Glutamatergic neuron (in vitro differentiated cells): ENCODE data around the gene DAND5. TPM values are rescaled to one million over a fixed set of nuclear protein-coding genes. Genes with fewer than 3 reads are reported as not detected.

Experiments used
- DNase-seq: peaks from one replicate; pipeline ENCODE4 v3.0.0; 2022
- H3K27ac Mint-ChIP-seq: one replicate; pipeline ENCODE4 v1.8.0; 2020; ENCODE audit warnings: mild to moderate bottlenecking, mixed read lengths, inconsistent platforms; ENCODE audit not compliant: unreplicated experiment
- H3K27me3 Mint-ChIP-seq: one replicate; pipeline ENCODE4 v1.8.0; 2020; ENCODE audit warnings: mild to moderate bottlenecking, moderate library complexity, mixed read lengths, inconsistent platforms; ENCODE audit not compliant: unreplicated experiment
- H3K36me3 Mint-ChIP-seq: one replicate; pipeline ENCODE4 v1.8.0; 2020; ENCODE audit warnings: mild to moderate bottlenecking, mixed read lengths, inconsistent platforms; ENCODE audit not compliant: unreplicated experiment
- H3K4me1 Mint-ChIP-seq: one replicate; pipeline ENCODE4 v1.8.0; 2020; ENCODE audit warnings: mild to moderate bottlenecking, low read depth, mixed read lengths, inconsistent platforms; ENCODE audit not compliant: unreplicated experiment
- H3K4me3 Mint-ChIP-seq: one replicate; pipeline ENCODE4 v1.8.0; 2020; ENCODE audit warnings: mild to moderate bottlenecking, mixed read lengths, inconsistent platforms; ENCODE audit not compliant: unreplicated experiment
- H3K9me3 Mint-ChIP-seq: one replicate; pipeline ENCODE4 v1.8.0; 2020; ENCODE audit warnings: mild to moderate bottlenecking, moderate library complexity, mixed read lengths, inconsistent platforms; ENCODE audit not compliant: unreplicated experiment
- total RNA-seq: library from RNA; stranded (reverse); fragmentation: NEBNext Ultra II Directional; extraction: Animal tissue kit (Norgen Biotek cat#: 25700); gene quantifications from one replicate; pipeline ENCODE4 v1.2.1, GENCODE V29; 2021; ENCODE audit not compliant: unreplicated experiment
- TF ChIP-seq, protein P1 (sequence below): fragments of 200-600 bp; sonication (generic); IDR thresholded peaks from one replicate; pipeline ENCODE4 v1.5.0; 2021; ENCODE audit not compliant: partially characterized antibody, unreplicated experiment

The DAND5 gene
- total RNA-seq, 1 donor from 2014 or later = 0.44 TPM

DNA sequence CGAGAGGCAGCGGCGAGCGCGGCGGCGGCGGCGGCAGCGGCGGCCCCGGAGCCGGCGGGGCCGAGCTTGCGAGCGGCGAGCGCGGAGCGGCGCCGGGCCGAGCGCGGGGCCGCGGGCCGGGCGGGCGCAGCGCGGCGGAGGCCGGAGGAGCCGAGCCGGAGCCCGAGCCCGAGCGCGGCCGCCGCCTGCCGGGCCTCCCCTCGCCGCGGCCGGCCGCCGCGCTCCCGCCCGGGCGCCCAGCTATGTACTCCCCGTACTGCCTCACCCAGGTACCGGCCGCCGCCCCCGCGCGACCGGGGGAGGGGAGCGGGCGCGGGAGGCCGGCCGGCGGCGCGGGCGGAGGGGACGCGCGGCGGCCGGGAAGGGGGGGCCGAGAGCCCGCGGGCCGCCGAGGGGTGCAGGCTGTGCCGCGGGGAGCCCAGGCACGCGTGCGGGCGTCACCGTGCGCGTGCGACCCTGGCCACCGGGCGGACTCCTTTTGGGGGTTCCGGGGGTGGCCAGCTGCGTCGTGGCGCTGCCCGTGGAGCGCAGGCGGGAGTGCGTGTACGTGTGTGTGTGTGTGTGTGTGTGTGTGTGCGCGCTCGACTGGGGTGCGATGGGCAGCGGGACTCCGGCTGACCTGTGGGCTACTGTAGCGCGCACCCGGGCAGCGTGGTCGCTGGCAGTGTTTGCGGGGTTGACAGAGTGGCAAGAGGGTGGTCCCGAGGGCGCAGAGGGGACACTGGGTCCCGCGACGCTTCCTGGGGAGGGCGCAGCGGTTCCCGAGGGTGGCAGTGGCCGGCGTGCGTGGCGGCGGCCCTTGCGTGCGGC is 26.4 kb downstream of the DAND5 start:
- TF ChIP-seq, protein P1, sequence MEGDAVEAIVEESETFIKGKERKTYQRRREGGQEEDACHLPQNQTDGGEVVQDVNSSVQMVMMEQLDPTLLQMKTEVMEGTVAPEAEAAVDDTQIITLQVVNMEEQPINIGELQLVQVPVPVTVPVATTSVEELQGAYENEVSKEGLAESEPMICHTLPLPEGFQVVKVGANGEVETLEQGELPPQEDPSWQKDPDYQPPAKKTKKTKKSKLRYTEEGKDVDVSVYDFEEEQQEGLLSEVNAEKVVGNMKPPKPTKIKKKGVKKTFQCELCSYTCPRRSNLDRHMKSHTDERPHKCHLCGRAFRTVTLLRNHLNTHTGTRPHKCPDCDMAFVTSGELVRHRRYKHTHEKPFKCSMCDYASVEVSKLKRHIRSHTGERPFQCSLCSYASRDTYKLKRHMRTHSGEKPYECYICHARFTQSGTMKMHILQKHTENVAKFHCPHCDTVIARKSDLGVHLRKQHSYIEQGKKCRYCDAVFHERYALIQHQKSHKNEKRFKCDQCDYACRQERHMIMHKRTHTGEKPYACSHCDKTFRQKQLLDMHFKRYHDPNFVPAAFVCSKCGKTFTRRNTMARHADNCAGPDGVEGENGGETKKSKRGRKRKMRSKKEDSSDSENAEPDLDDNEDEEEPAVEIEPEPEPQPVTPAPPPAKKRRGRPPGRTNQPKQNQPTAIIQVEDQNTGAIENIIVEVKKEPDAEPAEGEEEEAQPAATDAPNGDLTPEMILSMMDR = no peak
- peaks cover 10% of the 10 kb centered on the region for H3K36me3 Mint-ChIP-seq
- H3K4me1 Mint-ChIP-seq = peaks cover 3% of the 10 kb centered on the region
- no peak for DNase-seq
- peaks cover 40% of the 10 kb centered on the region for H3K27me3 Mint-ChIP-seq
- peak overlapping the region; percentile 52 for H3K4me3 Mint-ChIP-seq
- no peak overlapping the region for H3K27ac Mint-ChIP-seq
- H3K9me3 Mint-ChIP-seq = peaks cover 15% of the 10 kb centered on the region

DNA sequence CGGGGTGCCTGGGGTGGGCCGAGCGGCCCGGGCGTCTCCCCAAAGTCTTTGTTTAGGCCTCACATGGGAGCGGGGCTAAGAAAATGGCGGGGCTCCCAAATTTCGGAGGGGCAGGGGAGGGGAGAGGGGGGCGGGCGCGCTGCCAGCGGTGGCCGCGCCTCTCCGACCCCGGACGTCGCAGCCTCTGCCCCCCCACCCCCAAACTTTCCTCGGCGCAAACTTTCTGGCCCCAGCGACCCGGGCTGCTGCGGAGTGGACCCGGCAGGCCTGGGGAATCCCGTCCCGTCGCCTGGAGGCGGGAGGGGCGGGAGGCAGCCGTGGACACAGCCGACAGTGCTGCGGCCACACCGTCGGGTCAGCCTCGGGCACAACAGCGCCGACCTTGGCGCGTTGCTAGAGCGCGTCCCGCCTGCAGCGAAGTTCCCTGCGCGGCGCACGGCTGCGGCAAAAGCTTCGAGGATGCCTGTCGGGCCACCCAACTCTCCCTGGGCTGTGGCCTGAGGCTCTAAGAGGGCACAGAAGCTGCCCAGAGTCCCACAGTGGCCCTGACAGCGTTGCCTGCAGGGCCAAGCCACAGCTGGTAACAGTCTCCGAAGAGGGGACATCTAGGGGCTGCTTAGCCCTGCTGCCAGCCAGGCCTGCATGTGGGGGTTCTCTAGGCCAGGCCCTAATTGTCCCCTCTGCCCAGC is 27.2 kb downstream of the DAND5 start:
- Mint-ChIP-seq H3K9me3 (peaks cover 14% of the 10 kb centered on the region), H3K27me3 (peaks cover 40% of the 10 kb centered on the region), H3K27ac (no peak overlapping the region), H3K36me3 (peaks cover 6% of the 10 kb centered on the region), H3K4me1 (peaks cover 3% of the 10 kb centered on the region), H3K4me3 (no peak overlapping the region)
- TF ChIP-seq, protein P1 = no peak
- peak; percentile 47 for DNase-seq

DNA sequence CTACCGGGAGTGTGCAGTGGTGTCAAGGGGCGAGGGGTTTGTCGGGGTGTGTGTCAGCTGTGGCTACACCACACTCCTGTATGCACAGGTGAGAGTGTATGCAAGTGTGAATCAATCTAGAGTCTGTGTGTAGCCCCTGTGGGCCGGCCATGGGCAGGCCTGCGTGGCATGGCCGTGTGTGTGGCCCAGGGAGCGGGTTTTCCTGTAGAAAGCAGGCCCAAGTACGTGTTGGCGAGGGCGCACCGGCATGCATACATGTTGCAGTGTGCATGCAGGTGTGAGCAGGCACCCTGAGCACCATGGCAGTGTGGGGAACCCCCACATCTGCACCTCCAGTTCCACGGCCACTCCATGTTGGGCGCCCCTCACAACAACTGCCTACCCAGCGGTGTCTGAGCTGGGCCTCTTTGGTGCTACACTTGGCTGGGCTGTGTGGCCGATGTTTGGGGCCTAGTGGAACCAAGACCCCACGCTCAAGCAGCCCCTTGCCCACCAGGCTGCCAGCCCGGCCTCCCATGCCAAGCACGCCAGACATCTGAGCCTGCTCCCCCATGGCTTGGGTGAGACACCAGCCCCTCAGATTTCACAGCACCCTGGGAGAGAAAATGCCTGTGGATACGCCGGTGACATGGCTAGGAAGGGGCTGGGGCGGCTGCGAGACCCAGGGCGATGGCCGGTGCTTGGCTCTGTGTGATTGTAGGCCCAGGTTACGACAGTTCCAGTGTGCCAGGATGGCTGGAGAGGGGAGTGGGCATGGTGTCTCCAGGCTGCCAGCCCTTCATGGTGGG is 28.0 kb downstream of the DAND5 start:
- TF ChIP-seq, protein P1 = no peak
- no peak for DNase-seq
- peaks cover 3% of the 10 kb centered on the region for H3K4me1 Mint-ChIP-seq
- peaks cover 14% of the 10 kb centered on the region for H3K9me3 Mint-ChIP-seq
- peaks cover 40% of the 10 kb centered on the region for H3K27me3 Mint-ChIP-seq
- peaks cover 6% of the 10 kb centered on the region for H3K36me3 Mint-ChIP-seq
- no peak overlapping the region for H3K4me3 Mint-ChIP-seq
- H3K27ac Mint-ChIP-seq = no peak overlapping the region

DNA sequence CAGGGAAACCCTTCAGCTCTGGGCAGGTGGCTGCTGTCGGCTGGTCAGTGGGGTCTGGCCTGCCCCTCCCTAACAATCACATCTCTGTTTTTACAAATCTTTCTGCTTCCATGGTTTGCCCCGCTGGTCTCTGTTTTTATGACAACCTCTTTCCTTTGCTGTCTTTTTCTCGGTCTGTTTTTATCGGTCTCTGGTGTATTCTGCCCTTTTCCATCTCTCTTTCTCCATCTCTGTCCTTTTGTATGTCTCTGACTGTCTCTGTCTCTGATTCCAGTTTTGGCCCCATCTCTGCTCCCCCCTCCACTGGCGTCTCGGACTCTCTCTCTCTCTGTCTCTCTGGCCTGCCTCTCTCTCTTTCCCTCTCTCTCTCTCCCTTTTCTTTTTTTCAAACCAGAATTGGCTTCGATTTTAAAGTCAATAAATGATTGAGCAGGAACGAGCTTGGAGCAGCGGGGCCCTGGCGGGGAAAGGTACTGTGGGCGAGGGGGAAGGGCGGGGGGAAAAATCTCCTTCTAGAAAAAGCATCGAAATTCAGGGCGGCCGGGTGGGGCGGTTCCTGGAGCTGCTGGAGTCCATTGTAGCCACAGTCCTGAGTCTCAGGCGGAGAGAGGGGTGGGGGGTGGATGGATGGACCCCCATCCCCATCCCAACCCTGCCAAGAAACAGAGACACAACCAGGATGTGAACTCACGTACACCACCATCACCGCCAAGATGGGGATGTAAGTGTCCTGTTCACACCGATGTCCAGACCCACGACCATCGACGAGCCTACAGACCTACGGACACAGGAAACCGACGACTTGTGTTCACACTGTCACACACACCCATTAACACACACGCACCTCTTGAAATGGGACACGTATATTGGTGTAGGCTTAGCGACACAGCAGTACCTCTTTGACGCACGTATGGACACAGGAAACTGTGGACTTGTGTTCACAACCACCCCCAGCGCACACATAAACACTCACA is 28.9 kb downstream of the DAND5 start:
- peaks cover 14% of the 10 kb centered on the region for H3K9me3 Mint-ChIP-seq
- peaks cover 3% of the 10 kb centered on the region for H3K4me1 Mint-ChIP-seq
- TF ChIP-seq, protein P1 = no peak
- peaks cover 6% of the 10 kb centered on the region for H3K36me3 Mint-ChIP-seq
- DNase-seq = no peak
- H3K4me3 Mint-ChIP-seq = peak overlapping the region; percentile 34
- H3K27ac Mint-ChIP-seq = no peak overlapping the region
- H3K27me3 Mint-ChIP-seq = peaks cover 38% of the 10 kb centered on the region
